Brain microvascular endothelial cell (primary cell): Measurements from ENCODE around the gene MAP7D2.

ENCODE experiments used
- DNase-seq: peaks from one replicate; pipeline ENCODE4 v3.0.0-alpha.2; 2020
- H3K27ac ChIP-seq: fragments of 250-450 bp; sonication (Bioruptor Pico); 2 replicates; pipeline ENCODE4 v1.5.1; 2020; ENCODE audit warnings: mild to moderate bottlenecking, moderate library complexity
- H3K27me3 ChIP-seq: fragments of 250-450 bp; sonication (Bioruptor Pico); replicated peaks from 2 replicates; pipeline ENCODE4 v1.5.1; 2020; ENCODE audit warnings: mild to moderate bottlenecking
- H3K36me3 ChIP-seq: fragments of 250-450 bp; sonication (Bioruptor Pico); replicated peaks from 2 replicates; pipeline ENCODE4 v1.5.1; 2020; ENCODE audit warnings: mild to moderate bottlenecking
- H3K4me3 ChIP-seq: 2 replicates; pipeline ENCODE4 v1.5.1; 2011; ENCODE audit warnings: low read depth, mild to moderate bottlenecking, control low read depth, low read length, moderate library complexity
- CTCF ChIP-seq: IDR thresholded peaks from 2 replicates; pipeline ENCODE4 v1.5.1; 2011; ENCODE audit warnings: low read depth, mild to moderate bottlenecking, moderate library complexity, low read length, control low read depth, inconsistent platforms; ENCODE audit errors: missing control alignments
- in situ Hi-C: cut with HindIII; loops from 2 replicates; pipeline ENCODE4 v1.10.0; 2017; ENCODE audit warnings: low sequenced_read_pairs, low pct_ligation_motif_present

The MAP7D2 gene

GRCh38 chrX:19975845-19976244, 140.9 kb downstream of the MAP7D2 start:
- no peak overlapping the region for H3K27ac ChIP-seq
- in situ Hi-C loops, result no loop called here

DNA sequence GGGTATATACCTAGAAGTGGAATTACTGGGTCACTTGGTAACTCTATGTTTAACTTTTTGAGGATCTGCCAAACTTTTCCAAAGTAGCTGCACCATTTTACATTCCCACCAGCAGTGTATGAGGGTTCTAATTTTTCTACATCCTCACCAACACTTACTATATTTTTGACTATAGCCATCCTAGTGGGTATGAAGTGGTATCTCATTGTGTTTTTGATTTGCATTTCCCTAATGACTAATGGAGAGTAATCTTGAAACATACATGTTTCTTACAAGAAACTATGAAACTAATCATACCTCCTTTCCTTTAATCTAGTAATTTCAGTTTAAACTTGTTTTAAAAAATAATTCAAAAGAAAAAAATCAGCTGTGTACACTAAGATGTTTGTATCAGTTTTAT, 143.7 kb downstream of the MAP7D2 start:
- H3K36me3 ChIP-seq, result no peaks in the 10 kb centered on the region
- H3K4me3 ChIP-seq, result no peak overlapping the region
- no peak overlapping the region for H3K27ac ChIP-seq
- TF ChIP-seq CTCF, result no peak
- DNase-seq, result no peak
- in situ Hi-C loops, result no loop called here
- H3K27me3 ChIP-seq, result no peaks in the 10 kb centered on the region

More at GRCh38 chrX:19975845-19976244, 140.9 kb downstream of the MAP7D2 start:
- TF ChIP-seq CTCF, result no peak
- H3K36me3 ChIP-seq, result no peaks in the 10 kb centered on the region
- no peak for DNase-seq
- no peaks in the 10 kb centered on the region for H3K27me3 ChIP-seq
- no peak overlapping the region for H3K4me3 ChIP-seq

- Histone ChIP-seq H3K4me3 (no peak overlapping the region), H3K27me3 (no peaks in the 10 kb centered on the region), H3K27ac (no peak overlapping the region), H3K36me3 (no peaks in the 10 kb centered on the region)
- in situ Hi-C loops, result no loop called here
- TF ChIP-seq CTCF, result no peak
- DNase-seq, result no peak
These were observed 148.4 kb downstream of the MAP7D2 start for GRCh38 chrX:19968276-19968675.

- H3K36me3 ChIP-seq, result no peaks in the 10 kb centered on the region
- H3K27ac ChIP-seq, result no peak overlapping the region
- no peak for DNase-seq
- in situ Hi-C loops, result no loop called here
- no peak for TF ChIP-seq CTCF
- H3K4me3 ChIP-seq, result no peak overlapping the region
- H3K27me3 ChIP-seq, result no peaks in the 10 kb centered on the region
These were observed 150.7 kb downstream of the MAP7D2 start for GRCh38 chrX:19966056-19966455.

- Histone ChIP-seq H3K4me3 (no peak overlapping the region), H3K27me3 (no peaks in the 10 kb centered on the region), H3K36me3 (no peaks in the 10 kb centered on the region), H3K27ac (no peak overlapping the region)
- TF ChIP-seq CTCF, result no peak
- in situ Hi-C loops, result no loop called here
- no peak for DNase-seq
These were observed 152.5 kb downstream of the MAP7D2 start for GRCh38 chrX:19964017-19964710.

DNA sequence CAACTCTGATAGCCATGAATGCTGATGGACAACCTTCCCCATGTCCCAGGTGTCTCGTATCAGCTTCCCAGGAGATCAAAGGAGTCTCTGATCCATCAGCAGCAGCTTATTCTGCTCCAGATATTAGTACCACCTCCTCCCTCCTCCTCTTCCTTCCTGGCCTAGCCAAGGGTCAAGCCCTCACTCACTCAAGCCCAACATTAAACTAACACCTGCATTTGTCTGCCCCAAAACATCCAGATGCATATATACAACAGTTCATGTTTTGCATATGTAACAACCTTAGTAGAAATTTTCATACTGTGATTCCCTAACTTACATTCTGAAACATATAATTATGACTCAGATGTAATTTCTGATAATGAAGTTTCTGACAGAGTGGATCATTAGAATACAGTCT, 155.8 kb downstream of the MAP7D2 start:
- H3K27ac ChIP-seq, result no peak overlapping the region
- no peak for TF ChIP-seq CTCF
- DNase-seq, result no peak
- H3K36me3 ChIP-seq, result no peaks in the 10 kb centered on the region
- in situ Hi-C loops, result no loop called here
- no peaks in the 10 kb centered on the region for H3K27me3 ChIP-seq
- no peak overlapping the region for H3K4me3 ChIP-seq
